GM21528 (cell line): ENCODE measurements around the gene DISP2.

ENCODE experiments used
- ATAC-seq: cut with Tn5 transposase; IDR thresholded peaks from one replicate; pipeline ENCODE4 v1.9.1; 2021; ENCODE audit warnings: mild to moderate bottlenecking, moderate library complexity; ENCODE audit not compliant: unreplicated experiment, low FRiP score

DISP2 gene

DNA sequence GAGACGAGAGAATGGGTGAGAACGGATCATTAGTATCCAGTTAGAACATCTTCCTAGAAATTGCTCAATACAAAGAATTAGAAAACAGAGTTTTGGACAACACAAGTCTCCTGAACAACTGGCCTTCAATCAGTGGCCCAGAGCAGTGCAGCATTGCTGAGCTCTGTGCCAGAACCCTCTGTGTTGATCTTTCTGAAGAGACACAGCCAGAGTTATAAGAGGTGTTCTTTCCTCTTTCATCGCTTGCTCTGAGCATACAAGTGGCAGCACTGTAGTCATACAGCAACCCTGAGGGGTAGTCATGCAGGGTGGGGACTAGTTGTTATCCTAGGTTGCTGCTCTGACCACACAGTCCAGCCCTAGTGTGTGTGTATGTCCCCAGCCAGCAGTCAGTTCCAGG is 28.5 kb downstream of the DISP2 start:
- ATAC-seq: no peak

DNA sequence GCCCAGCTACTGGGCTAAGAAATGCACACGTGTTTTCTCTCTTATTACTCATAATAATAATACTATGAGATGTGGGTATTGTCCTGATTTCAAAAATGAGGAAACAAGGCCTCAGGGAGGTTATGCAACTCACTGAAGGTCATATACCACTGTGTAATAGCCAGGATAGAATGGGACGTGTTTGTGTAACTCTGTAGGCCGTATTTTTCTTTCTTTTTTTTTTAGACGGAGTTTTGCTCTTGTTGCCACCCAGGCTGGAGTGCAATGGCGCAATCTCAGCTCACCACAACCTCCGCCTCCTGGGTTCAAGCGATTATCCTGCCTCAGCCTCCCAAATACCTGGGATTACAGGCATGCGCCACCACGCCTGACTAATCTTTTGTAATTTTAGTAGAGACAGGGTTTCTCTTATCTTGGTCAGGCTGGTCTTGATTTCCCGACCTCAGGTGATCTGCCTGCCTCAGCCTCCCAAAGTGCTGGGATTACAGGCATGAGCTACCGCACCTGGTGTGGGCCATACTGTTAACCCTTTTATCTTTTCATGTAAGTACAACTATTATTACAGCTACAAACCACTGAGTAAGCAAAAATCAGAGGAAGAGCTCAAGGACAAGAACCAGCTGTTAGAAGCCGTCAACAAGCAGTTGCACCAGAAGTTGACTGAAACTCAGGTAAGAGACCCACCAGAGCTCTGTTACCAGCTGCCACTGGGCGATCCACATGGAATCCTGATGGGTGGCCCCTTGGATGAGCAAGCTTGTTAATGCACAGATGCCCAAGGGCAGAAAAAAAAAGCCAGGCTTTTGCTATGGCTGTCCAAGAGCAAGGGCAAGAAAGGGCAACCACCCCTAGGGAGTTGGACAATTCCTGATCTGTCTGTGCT is 31.2 kb downstream of the DISP2 start:
- no peak for ATAC-seq

DNA sequence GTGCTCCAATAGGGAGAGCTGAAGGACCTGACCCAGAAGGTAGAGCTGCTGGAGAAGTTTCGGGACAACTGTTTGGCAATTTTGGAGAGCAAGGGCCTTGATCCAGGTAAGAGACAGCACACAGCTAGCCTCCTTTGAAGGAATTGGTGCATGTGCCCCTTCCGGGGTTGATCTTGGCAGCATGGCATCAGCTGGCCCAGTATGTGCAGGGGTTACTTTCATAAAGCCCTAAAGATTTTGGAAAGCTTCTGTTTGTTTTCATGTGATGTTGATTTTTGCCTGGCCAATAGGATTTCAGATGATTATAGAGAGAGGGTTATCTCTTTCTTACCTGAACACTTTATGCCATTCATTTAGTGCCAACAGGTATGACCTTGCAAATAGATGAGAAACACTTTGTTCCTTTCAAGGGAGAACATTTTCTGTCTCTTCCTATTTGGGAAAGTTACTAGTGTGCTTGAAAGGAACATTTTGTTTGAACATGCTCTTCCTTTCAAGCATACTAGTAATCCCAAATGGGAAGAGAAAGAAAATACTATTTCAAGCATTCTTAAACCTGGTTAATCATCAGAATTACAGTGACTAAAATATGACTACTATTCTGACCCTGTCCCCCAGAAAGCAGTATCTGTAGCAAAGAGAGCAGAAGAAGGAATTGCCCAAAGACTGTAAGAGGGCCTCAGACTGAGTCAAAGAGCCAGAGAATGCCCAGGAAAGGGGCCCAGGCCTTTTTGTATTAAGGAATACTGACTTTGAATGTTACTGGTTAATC is 32.0 kb downstream of the DISP2 start:
- no peak for ATAC-seq

DNA sequence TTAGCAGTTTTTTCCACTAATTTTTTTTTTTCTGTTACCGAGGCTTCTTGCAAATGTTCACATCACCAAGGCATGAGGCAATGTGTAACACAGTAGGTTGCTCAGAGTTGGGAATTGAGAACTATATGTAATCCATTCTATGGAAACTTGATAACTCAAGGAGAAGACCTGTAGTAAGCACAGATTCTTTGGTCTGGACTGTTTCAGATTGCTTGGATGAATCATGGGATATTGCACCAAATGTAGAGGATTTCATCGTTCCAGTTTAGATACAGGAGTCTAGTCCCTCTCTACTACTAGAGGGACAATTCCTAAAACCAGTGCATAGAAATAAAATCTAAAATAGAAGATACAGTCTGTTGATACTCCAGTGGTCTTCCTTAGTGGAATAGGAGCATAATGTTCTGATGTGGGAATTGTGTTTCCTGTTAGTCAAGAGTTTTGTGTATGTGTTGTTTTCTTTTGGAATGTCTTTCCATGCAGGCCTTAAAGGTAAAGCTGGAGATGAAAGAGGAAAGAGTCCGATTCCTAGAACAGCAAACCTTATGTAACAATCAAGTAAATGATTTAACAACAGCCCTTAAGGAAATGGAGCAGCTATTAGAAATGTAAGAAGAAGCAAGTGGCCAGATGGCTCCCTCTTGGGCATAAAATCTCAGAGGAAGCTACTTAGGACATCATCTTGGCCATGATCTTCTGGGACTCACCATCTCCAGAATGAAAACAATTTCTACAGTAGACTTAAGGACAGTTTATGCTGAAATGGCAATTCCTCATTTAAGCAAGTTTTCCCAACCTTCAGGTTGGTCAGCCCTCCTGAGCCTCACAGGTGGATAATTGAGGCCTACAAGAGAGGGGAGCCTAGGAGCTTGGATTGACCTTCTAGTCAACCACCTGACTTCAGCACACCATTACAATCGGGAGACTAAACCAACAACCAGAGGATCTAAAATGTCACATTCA is 35.2 kb downstream of the DISP2 start:
- ATAC-seq: no peak

DNA sequence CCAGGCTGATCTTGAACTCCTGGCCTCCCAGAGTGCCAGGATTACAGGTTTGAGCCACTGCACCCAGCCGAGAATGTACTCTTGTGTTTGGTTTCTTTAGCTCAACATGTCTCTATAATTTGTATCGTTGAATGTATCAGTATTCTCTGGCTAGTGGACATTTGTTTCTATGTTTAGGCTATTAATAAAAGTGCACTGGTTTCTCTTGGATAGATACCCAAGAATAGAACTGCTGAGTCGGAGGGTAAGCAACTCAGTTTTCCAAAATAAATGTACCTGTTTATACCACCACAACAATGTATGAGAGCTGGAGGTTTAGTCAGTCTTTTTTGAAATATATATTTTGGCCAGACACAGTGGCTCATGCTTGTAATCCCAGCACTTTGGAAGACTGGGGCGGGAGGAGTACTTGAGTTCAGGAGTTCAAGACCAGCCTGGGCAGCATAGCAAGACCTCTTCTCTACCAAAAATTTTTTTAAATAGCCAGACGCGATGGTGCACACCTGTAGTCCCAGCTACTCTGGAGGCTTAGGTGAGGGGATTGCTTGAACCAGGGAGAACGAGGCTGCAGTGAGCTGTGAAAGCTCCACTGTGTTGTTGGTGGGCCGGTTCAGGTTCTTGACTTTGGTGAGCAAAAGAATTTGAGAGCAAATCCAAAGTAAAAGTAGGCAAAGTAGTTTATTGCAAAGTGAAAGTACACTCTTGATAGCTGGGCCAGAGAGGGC is 39.8 kb downstream of the DISP2 start:
- ATAC-seq: no peak

DNA sequence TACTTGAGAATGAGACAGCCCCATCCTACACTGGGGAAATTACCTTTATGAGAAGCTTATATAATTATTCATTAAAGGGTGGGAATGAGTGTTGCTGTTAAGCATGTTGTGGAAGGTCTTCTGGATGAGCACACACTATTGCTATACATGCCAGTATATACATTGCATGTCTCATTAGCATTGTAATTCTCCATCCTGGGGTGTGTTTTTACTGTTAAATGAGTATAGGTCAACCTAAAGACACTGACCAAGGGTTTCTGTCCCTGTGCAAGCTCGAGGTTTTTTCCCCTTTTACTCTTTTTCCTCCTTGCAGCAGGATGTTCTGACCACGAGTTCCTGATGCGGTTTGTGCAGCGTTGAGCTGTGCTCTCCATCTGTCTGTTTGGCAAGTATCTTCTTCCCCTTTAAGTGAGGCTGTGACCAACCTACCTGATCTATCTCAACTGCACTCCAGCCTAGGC is 40.4 kb downstream of the DISP2 start:
- ATAC-seq: no peak

DNA sequence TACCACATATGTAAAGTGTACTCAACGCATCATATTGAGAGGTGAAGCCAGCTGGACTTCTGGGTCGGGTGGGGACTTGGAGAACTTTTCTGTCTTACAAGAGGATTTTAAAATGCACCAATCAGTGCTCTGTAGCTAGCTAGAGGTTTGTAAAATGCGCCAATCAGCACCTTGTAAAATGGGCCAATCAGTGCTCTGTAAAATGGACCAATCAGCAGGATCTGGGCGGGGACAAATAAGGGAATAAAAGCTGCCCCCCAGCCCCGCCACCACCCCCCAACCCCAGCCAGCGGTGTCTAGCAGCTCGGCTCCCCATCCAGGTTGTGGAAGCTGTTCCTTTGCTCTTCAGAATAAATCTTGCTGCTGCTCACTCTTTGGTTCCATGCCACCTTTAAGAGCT is 41.4 kb downstream of the DISP2 start:
- no peak for ATAC-seq

DNA sequence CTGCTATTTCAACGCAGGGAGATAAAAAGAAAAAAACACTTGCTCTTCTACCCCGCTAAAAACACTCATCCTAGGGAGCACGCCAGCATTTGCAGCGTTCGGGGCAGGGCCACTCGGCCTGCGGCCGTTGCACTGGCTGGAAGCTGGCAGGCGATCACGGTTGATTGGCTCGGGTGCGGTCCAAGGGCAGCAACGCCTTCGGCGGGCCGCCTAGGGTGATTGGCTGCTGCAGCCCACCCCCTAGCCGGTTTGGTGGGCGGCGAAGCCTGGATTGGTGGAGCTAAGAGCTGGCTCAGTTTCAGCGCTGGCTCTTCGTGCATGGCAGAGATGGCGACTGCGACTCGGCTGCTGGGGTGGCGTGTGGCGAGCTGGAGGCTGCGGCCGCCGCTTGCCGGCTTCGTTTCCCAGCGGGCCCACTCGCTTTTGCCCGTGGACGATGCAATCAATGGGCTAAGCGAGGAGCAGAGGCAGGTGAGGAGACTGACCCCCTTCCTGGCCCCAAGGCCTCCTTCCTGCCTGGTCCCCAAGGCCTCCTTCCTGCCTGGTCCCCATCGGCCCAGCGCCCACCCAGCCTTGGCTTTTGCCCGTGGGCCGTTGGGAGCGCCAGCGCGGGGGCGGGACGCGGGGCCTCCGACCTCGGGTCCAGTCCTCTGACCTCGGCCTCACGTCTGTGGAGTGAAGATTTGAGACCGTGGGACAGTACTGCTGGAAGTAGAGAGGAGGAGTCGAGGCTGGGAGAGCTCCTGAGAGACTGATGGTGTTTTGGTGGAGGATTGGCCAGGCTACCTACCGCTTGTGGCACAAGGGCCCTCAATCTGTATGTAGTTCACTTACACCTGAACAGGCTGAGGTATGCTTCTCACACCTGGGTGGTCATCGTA is 47.7 kb downstream of the DISP2 start, which contains the start of gene IVD:
IVD (plus strand) TSS at position 295 of the 881 bp plus-strand sequence; CDS start at position 328, 33 bp downstream.
- ATAC-seq: peak; percentile 84

DNA sequence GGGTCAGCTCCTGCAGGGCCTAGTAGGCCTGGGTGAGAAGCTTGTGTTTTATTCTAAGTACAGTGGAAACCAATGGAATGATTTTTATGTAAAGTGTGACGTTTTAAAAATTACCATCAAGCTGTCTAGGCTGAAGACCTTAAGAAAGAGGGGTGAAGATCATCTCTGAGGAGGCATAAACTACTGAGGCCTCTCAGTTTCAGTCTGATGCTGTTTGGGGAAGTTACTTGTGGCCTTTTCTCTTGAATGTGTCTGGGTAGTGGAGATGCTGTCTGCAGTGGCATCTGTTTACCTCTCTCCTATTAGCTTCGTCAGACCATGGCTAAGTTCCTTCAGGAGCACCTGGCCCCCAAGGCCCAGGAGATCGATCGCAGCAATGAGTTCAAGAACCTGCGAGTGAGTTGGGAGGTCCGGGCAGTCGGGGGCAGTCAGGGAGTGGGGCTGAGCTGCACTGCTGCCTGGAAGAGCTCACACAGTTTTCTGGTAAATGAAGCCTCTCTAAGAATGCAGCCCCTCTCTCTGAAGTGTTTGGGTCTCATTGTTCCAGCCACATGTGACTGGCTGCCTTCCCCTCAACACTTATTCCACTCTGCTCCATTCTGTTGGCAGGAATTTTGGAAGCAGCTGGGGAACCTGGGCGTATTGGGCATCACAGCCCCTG is 49.4 kb downstream of the DISP2 start:
- ATAC-seq: peak; percentile 48

DNA sequence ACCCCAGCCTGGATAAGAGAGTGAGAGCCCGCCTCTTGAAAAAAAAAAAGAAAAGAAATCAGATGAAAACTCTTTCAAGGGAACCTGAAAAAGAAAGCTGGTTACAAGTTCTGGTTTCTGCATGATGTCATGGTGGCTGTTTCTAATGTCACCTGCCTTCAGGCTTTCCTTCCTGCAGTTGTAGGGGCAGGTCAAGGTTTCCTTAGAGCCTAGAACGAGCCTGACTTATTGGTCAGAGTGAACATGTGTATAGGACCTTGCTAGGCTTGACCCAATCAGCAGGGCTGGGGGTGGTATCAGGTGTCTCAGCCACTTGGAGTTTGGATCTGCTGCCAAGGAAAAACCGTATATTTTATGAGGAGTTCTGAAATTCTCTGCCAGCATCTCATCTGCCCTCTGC is 51.3 kb downstream of the DISP2 start:
- ATAC-seq: no peak

DNA sequence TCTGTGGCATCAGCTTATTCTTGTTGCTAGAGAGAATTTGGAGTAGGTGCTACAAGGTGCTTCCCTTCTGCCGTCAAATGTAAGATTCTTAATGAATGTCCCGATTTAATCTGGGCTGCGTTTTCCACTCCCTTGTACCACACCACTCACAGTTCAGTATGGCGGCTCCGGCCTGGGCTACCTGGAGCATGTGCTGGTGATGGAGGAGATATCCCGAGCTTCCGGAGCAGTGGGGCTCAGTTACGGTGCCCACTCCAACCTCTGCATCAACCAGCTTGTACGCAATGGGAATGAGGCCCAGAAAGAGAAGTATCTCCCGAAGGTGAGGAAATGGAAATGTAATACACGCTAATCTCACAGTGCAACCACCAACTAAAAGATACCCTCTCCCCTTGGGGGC is 52.5 kb downstream of the DISP2 start:
- no peak for ATAC-seq

DNA sequence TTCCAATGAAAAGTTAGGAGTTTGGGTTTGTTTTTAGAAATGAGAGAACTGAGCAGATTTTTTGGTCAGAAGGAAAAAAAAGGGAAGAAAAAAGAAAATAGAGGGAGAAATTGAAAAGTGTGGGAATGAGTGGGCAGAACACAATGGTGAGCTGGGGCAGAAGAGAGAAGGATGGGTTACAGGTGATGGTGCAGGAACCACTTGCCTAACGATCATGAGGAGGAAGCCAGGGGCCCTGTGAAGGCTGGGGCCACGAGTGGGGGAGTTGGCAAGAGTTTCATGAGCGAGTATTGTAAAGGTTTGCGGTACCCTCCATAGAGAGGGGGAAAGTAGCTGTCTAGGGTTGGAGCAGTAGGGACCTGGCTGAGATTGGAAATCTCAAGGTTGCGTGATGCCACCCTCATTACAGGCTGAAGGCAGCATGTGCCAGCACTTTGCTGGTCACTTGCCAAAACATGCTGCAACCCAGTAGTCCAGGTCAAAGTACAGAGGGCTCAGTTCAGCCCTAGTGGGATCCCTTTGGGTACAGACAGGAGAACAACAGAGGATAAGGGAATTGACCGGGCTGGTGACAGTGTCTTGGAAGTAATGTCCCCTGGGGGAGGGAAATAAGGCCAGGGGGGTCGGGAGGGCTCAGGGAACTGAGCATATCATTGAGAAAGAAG is 54.2 kb downstream of the DISP2 start:
- no peak for ATAC-seq

DNA sequence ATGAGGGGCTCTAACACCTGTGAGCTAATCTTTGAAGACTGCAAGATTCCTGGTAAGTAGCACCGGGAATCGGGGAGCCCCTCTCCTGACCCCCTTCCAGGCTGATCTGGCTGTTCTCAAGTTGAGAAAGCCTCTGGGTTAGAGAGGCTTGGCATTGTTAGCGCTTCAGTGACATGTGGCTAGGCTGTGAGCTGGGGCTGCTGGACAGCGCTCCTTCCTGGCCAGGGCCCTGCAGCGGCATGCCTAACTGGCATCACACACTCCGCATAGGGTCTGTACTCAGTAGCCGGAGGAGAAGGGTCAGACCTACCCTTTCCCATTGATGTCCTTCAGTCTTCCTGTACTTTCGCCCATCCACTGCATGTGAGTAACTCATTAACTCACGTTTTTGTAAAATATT is 55.0 kb downstream of the DISP2 start:
- ATAC-seq: no peak

DNA sequence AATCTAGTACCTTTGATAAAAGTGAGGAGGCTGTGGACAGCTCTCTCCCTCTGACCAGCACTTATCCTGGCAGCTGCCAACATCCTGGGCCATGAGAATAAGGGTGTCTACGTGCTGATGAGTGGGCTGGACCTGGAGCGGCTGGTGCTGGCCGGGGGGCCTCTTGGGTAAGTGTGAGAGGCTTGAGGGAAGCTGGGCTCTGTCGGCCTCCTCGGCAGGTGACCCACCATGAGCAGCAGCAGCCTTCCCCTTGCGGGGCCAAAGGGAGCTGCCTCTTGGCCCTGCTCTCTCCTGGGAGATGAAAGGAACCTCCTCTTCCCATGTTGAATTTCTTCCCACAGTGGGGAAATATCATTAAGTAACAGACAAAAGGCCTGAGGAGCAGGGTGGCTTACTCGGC is 56.8 kb downstream of the DISP2 start:
- ATAC-seq: no peak

DNA sequence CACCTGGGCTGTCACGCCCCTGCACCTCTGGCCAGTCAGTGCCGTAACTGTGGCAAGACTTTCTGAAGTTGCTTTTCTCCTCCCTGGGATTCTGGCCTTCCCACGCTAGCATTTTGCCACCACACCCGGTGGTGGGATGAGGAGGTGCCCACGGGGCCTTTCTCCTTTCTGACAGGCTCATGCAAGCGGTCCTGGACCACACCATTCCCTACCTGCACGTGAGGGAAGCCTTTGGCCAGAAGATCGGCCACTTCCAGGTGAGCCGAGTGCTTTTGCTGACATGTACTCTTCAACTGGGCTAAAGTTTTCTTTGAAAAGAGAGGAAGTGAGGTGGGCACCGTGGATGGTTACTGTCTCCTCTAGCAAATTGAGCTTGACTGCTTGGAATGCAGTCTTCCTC is 57.2 kb downstream of the DISP2 start:
- no peak for ATAC-seq

DNA sequence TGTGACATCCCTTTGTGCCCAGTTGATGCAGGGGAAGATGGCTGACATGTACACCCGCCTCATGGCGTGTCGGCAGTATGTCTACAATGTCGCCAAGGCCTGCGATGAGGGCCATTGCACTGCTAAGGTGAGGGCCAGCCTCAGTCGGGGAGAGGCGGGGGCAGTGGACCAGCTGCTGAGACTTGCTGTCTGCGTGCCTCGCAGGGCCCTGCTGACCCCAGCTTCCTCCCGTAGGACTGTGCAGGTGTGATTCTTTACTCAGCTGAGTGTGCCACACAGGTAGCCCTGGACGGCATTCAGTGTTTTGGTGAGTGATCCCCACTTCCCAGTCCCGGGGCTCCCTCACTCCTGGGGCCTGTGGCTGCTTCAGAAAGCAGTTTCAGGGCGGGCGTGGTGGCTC is 58.0 kb downstream of the DISP2 start:
- ATAC-seq: no peak

DNA sequence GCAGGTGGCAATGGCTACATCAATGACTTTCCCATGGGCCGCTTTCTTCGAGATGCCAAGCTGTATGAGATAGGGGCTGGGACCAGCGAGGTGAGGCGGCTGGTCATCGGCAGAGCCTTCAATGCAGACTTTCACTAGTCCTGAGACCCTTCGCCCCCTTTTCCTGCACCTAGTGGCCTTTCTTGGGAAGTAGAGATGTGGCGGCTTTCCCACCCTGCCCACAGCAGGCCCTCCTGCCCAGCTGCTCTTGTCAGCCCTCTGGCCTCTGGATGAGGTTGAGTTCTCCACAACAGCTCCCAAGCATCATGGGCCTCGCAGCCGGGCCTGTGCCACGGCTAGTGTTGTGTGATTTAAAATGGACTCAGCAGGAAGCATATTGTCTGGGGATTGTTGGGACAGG is 60.1 kb downstream of the DISP2 start:
- ATAC-seq: no peak
